ENCODE data around the gene HS3ST6. TPM values are rescaled to one million over a fixed set of nuclear protein-coding genes. Genes with fewer than 3 reads are reported as not detected.

The HS3ST6 gene
- total and polyA plus RNA-seq, 2 of the 13 experiments (the other 11 are each of a cell fraction or from before 2014, with no cell fraction given), result not detected

DNA sequence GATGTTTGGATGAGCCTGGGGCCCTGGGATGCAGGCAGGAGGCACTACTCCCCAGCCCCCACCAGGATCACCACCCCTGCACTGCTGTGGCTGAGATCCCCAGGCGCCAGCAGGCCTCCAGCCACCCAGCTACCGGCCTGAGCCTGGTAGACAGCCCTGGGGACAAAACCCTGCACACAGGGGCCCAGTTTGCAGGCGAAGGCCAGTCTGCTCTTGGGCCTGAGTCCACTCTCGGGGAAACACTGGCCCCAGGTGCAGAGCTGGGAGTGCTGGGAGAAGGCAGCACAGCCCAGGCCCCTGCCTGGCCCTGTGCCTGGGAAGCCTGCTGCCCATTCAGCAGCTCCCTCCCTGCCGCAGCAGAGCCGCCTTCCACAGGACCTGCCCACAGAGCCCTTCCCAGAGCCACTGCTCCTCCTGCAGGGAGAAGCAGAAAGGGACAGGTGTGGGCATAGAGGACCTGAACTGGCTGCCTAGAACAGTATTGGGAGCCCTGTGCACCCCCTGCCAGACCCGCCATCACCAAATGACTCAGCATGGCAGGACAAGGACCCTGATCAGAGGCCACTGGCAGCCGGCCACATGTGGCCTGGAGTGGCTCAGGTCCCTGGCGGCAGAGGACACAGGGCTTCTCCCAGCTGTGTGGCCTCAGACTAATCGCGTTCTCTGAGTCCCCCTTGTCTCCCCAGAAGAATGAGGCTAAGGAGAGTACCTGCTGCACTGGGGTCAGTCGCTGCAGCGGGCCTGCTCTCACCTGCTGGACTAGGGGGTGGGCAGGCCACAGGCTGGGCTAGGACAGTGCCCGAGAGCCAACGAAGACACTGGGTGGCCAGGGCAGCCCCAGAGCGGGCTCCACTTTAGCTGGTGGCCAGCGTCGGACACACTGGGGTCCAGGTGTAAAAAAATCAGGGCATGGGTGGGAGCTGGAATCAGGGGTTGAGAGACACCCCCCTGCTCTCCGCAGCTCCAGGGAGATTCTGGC is 14.1 kb upstream of the HS3ST6 start (continued):
- TF ChIP-seq, protein P1, sequence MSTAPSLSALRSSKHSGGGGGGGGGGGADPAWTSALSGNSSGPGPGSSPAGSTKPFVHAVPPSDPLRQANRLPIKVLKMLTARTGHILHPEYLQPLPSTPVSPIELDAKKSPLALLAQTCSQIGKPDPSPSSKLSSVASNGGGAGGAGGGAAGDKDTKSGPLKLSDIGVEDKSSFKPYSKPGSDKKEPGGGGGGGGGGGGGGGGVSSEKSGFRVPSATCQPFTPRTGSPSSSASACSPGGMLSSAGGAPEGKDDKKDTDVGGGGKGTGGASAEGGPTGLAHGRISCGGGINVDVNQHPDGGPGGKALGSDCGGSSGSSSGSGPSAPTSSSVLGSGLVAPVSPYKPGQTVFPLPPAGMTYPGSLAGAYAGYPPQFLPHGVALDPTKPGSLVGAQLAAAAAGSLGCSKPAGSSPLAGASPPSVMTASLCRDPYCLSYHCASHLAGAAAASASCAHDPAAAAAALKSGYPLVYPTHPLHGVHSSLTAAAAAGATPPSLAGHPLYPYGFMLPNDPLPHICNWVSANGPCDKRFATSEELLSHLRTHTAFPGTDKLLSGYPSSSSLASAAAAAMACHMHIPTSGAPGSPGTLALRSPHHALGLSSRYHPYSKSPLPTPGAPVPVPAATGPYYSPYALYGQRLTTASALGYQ (CRISPR knock-in tag; IDR thresholded peaks at IDR 0.05), result no peak
- TF ChIP-seq JUND (CRISPR knock-in tag; IDR thresholded peaks at IDR 0.05) (no peak), ZNF775 (CRISPR knock-in tag; IDR thresholded peaks at IDR 0.05; ENCODE audit: borderline replicate concordance) (no peak), RFXAP (CRISPR knock-in tag; IDR thresholded peaks at IDR 0.05; ENCODE audit: borderline replicate concordance) (no peak), KAT7 (CRISPR knock-in tag; IDR thresholded peaks at IDR 0.05; ENCODE audit: borderline replicate concordance) (no peak), ZNF143 (CRISPR knock-in tag; IDR thresholded peaks at IDR 0.05) (no peak), ONECUT2 (CRISPR knock-in tag; IDR thresholded peaks at IDR 0.05) (no peak), YEATS2 (CRISPR knock-in tag; IDR thresholded peaks at IDR 0.05; ENCODE audit: borderline replicate concordance) (no peak), SAP130 (CRISPR knock-in tag; IDR thresholded peaks at IDR 0.05; ENCODE audit: low read depth) (peak; percentile 41), KAT8 (CRISPR knock-in tag; IDR thresholded peaks at IDR 0.05) (peak; percentile 15; the same call in 1 of the 2 replicates), ZBTB42 (CRISPR knock-in tag; IDR thresholded peaks at IDR 0.05) (no peak), PCBP1 (IDR thresholded peaks at IDR 0.05; ENCODE audit: borderline replicate concordance, low read depth, low read length) (0 out of 2 replicates have a peak, but pooled peaks have one; percentile 26), TCF7 (IDR thresholded peaks at IDR 0.05; ENCODE audit: low read depth) (no peak), KLF9 (CRISPR knock-in tag; IDR thresholded peaks at IDR 0.05; ENCODE audit: low read depth) (no peak), ZSCAN22 (CRISPR knock-in tag; IDR thresholded peaks at IDR 0.05) (no peak), ZBTB38 (CRISPR knock-in tag; IDR thresholded peaks at IDR 0.05) (peak; percentile 43; the same call in 1 of the 2 replicates), ZFAT (CRISPR knock-in tag; conservative IDR thresholded peaks at IDR 0.05) (no peak), RXRA (CRISPR knock-in tag; IDR thresholded peaks at IDR 0.05) (peak; percentile 43; the same call in 1 of the 2 replicates), ZNF335 (CRISPR knock-in tag; IDR thresholded peaks at IDR 0.05) (no peak)
- TF ChIP-seq, protein P2, sequence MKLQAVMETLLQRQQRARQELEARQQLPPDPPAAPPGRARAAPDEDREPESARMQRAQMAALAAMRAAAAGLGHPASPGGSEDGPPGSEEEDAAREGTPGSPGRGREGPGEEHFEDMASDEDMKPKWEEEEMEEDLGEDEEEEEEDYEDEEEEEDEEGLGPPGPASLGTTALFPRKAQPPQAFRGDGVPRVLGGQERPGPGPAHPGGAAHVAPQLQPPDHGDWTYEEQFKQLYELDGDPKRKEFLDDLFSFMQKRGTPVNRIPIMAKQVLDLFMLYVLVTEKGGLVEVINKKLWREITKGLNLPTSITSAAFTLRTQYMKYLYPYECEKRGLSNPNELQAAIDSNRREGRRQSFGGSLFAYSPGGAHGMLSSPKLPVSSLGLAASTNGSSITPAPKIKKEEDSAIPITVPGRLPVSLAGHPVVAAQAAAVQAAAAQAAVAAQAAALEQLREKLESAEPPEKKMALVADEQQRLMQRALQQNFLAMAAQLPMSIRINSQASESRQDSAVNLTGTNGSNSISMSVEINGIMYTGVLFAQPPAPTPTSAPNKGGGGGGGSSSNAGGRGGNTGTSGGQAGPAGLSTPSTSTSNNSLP (IDR thresholded peaks at IDR 0.05; ENCODE audit: low read depth, low read length), result no peak
- TF ChIP-seq, protein P3, sequence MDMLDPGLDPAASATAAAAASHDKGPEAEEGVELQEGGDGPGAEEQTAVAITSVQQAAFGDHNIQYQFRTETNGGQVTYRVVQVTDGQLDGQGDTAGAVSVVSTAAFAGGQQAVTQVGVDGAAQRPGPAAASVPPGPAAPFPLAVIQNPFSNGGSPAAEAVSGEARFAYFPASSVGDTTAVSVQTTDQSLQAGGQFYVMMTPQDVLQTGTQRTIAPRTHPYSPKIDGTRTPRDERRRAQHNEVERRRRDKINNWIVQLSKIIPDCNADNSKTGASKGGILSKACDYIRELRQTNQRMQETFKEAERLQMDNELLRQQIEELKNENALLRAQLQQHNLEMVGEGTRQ (IDR thresholded peaks at IDR 0.05; ENCODE audit: low read depth, low read length), result no peak
- TF ChIP-seq, protein P3 (CRISPR knock-in tag; IDR thresholded peaks at IDR 0.05; ENCODE audit: borderline replicate concordance), result no peak; the same call in 1 of the 2 replicates
- TF ChIP-seq, protein P4, sequence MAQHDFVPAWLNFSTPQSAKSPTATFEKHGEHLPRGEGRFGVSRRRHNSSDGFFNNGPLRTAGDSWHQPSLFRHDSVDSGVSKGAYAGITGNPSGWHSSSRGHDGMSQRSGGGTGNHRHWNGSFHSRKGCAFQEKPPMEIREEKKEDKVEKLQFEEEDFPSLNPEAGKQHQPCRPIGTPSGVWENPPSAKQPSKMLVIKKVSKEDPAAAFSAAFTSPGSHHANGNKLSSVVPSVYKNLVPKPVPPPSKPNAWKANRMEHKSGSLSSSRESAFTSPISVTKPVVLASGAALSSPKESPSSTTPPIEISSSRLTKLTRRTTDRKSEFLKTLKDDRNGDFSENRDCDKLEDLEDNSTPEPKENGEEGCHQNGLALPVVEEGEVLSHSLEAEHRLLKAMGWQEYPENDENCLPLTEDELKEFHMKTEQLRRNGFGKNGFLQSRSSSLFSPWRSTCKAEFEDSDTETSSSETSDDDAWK (CRISPR knock-in tag; IDR thresholded peaks at IDR 0.05), result no peak
